Keratinocyte (primary cell): ENCODE data around the gene SLC9A7.

ENCODE experiments used
- CTCF ChIP-seq, 3 experiments: IDR thresholded peaks in 1 of 3; conservative IDR thresholded peaks in 1 of 3; optimal IDR thresholded peaks in 1 of 3; 2 replicates in 2 of 3; 3 replicates in 1 of 3; pipeline versions ENCODE3 to v1.5.1; 2011; ENCODE audit warnings: low read length in 3 of 3, mild to moderate bottlenecking in 3 of 3, moderate library complexity in 2 of 3, control low read depth in 1 of 3, inconsistent platforms in 1 of 3; ENCODE audit not compliant: insufficient read depth in 2 of 3; ENCODE audit errors: extremely low read depth in 1 of 3
- EZH2 ChIP-seq: IDR thresholded peaks from one replicate; pipeline ENCODE4 v1.6.1; 2012; ENCODE audit warnings: inconsistent platforms, mild to moderate bottlenecking, low read length, moderate library complexity

GRCh38 chrX:46572340-46572936 lies 186.5 kb downstream of the SLC9A7 start:
- TF ChIP-seq CTCF (optimal IDR thresholded peaks at IDR 0.05 in 1 of 3, IDR thresholded peaks at IDR 0.05 in 1 of 3, conservative IDR thresholded peaks at IDR 0.05 in 1 of 3; ENCODE audit: extremely low read depth in 1 of 3, insufficient read depth in 2 of 3, low read length in 3 of 3) (peak in 1 of 3 experiments; percentile 11), EZH2 (no peak)
